Adipocyte (in vitro differentiated cells): Measurements from ENCODE around the gene IFI30.
"Not testable (repeated sequence)": the region's sequence is repeated elsewhere in the genome, so short reads cannot be mapped to it uniquely, and the experiment has no call there.

ENCODE experiments used
- DNase-seq: peaks from one replicate; pipeline ENCODE4 v3.0.0-alpha.2; 2015; ENCODE audit warnings: low read depth
- H3K27me3 ChIP-seq: replicated peaks from 2 replicates; pipeline ENCODE4 v1.7.0; 2013; ENCODE audit warnings: mild to moderate bottlenecking, low read length, moderate library complexity; ENCODE audit not compliant: control insufficient read depth, insufficient read depth
- H3K36me3 ChIP-seq: 2 replicates; pipeline ENCODE4 v1.7.0; 2013; ENCODE audit warnings: low read length, mild to moderate bottlenecking, moderate library complexity; ENCODE audit not compliant: control insufficient read depth, insufficient read depth, severe bottlenecking
- H3K4me1 ChIP-seq: 2 replicates; pipeline ENCODE4 v1.7.0; 2013; ENCODE audit warnings: mild to moderate bottlenecking, low read length, moderate library complexity; ENCODE audit not compliant: control insufficient read depth, insufficient read depth
- H3K4me3 ChIP-seq: 2 replicates; pipeline ENCODE4 v1.7.0; 2013; ENCODE audit warnings: mild to moderate bottlenecking, low read length, moderate library complexity
- H3K9ac ChIP-seq: 2 replicates; pipeline ENCODE4 v1.7.0; 2013; ENCODE audit warnings: mild to moderate bottlenecking, low read length, moderate library complexity
- H3K9me3 ChIP-seq: 2 replicates; pipeline ENCODE4 v1.7.0; 2013; ENCODE audit warnings: mild to moderate bottlenecking, low read length, moderate library complexity; ENCODE audit not compliant: control insufficient read depth

The IFI30 gene

GRCh38 chr19:18205200-18205892 is 31.7 kb downstream of the IFI30 start:
- Histone ChIP-seq H3K4me1 (peaks cover 25% of the 10 kb centered on the region), H3K27me3 (no peaks in the 10 kb centered on the region), H3K36me3 (no peaks in the 10 kb centered on the region), H3K4me3 (peak overlapping the region; percentile 83), H3K9ac (peak overlapping the region; percentile 91), H3K9me3 (no peaks in the 10 kb centered on the region)
- peak; percentile 90 for DNase-seq

- no peaks in the 10 kb centered on the region for H3K9me3 ChIP-seq
- no peak for DNase-seq
- no peaks in the 10 kb centered on the region for H3K36me3 ChIP-seq
- no peaks in the 10 kb centered on the region for H3K27me3 ChIP-seq
- no peak overlapping the region for H3K9ac ChIP-seq
- peaks cover 25% of the 10 kb centered on the region for H3K4me1 ChIP-seq
- H3K4me3 ChIP-seq = no peak overlapping the region
These were observed 32.4 kb downstream of the IFI30 start for GRCh38 chr19:18206018-18206417.

GRCh38 chr19:18208098-18208951 is 34.7 kb downstream of the IFI30 start:
- no peaks in the 10 kb centered on the region for H3K36me3 ChIP-seq
- H3K9me3 ChIP-seq = no peaks in the 10 kb centered on the region
- peak overlapping the region; percentile 69 for H3K4me3 ChIP-seq
- H3K4me1 ChIP-seq = peaks cover 17% of the 10 kb centered on the region
- H3K9ac ChIP-seq = peak overlapping the region; percentile 51
- peak; percentile 69 for DNase-seq
- no peaks in the 10 kb centered on the region for H3K27me3 ChIP-seq

GRCh38 chr19:18209912-18210311 is 36.3 kb downstream of the IFI30 start:
- H3K27me3 ChIP-seq, H3K9me3 ChIP-seq, H3K4me3 ChIP-seq, H3K9ac ChIP-seq, H3K4me1 ChIP-seq, DNase-seq, H3K36me3 ChIP-seq: not testable (repeated sequence)

GRCh38 chr19:18211683-18212082 is 38.1 kb downstream of the IFI30 start:
- no peak for DNase-seq

GRCh38 chr19:18214779-18215433 is 41.3 kb downstream of the IFI30 start:
- H3K9me3 ChIP-seq = no peaks in the 10 kb centered on the region
- peak; percentile 41 for DNase-seq
- H3K9ac ChIP-seq = peak overlapping the region; percentile 6
- no peaks in the 10 kb centered on the region for H3K27me3 ChIP-seq
- no peaks in the 10 kb centered on the region for H3K4me1 ChIP-seq
- no peaks in the 10 kb centered on the region for H3K36me3 ChIP-seq
- no peak overlapping the region for H3K4me3 ChIP-seq

More at GRCh38 chr19:18211683-18212082, 38.1 kb downstream of the IFI30 start:
- H3K9ac ChIP-seq = no peak overlapping the region
- H3K36me3 ChIP-seq = no peaks in the 10 kb centered on the region
- no peaks in the 10 kb centered on the region for H3K9me3 ChIP-seq
- no peak overlapping the region for H3K4me3 ChIP-seq
- H3K4me1 ChIP-seq = peaks cover 3% of the 10 kb centered on the region
- no peaks in the 10 kb centered on the region for H3K27me3 ChIP-seq

GRCh38 chr19:18216789-18217188 is 43.2 kb downstream of the IFI30 start:
- H3K9me3 ChIP-seq = no peaks in the 10 kb centered on the region
- no peaks in the 10 kb centered on the region for H3K27me3 ChIP-seq
- no peak overlapping the region for H3K4me3 ChIP-seq
- no peak overlapping the region for H3K9ac ChIP-seq
- no peaks in the 10 kb centered on the region for H3K36me3 ChIP-seq
- no peaks in the 10 kb centered on the region for H3K4me1 ChIP-seq
- no peak for DNase-seq

GRCh38 chr19:18218159-18218558 is 44.5 kb downstream of the IFI30 start:
- no peak overlapping the region for H3K4me3 ChIP-seq
- H3K27me3 ChIP-seq = no peaks in the 10 kb centered on the region
- H3K4me1 ChIP-seq = no peaks in the 10 kb centered on the region
- H3K36me3 ChIP-seq = no peaks in the 10 kb centered on the region
- H3K9me3 ChIP-seq = no peaks in the 10 kb centered on the region
- no peak for DNase-seq
- no peak overlapping the region for H3K9ac ChIP-seq

- Histone ChIP-seq H3K4me1 (no peaks in the 10 kb centered on the region), H3K27me3 (no peaks in the 10 kb centered on the region), H3K9ac (no peak overlapping the region), H3K4me3 (no peak overlapping the region), H3K36me3 (no peaks in the 10 kb centered on the region), H3K9me3 (no peaks in the 10 kb centered on the region)
- DNase-seq = no peak
These were observed 45.0 kb downstream of the IFI30 start for GRCh38 chr19:18218600-18218999.

GRCh38 chr19:18219911-18220631 is 46.5 kb downstream of the IFI30 start:
- H3K4me3 ChIP-seq = no peak overlapping the region
- H3K9ac ChIP-seq = no peak overlapping the region

More at GRCh38 chr19:18219911-18220631, 46.5 kb downstream of the IFI30 start:
- Histone ChIP-seq H3K9me3 (no peaks in the 10 kb centered on the region), H3K27me3 (no peaks in the 10 kb centered on the region), H3K4me1 (peaks cover 3% of the 10 kb centered on the region), H3K36me3 (no peaks in the 10 kb centered on the region)
- DNase-seq = no peak
